HFFc6 (cell line): ENCODE results near the gene TBX2. TPM values are rescaled to one million over a fixed set of nuclear protein-coding genes. Genes with fewer than 3 reads are reported as not detected.

Experiments
- DNase-seq: peaks from one replicate; pipeline ENCODE4 v3.0.0-alpha.2; 2018
- H3K27ac Mint-ChIP-seq: 2 replicates; pipeline ENCODE4 v1.8.0; 2020; ENCODE audit warnings: mild to moderate bottlenecking, mixed read lengths
- H3K27me3 Mint-ChIP-seq: 2 replicates; pipeline ENCODE4 v1.8.0; 2021; ENCODE audit warnings: mild to moderate bottlenecking, moderate library complexity, mixed read lengths; ENCODE audit not compliant: insufficient read depth
- H3K36me3 Mint-ChIP-seq: 2 replicates; pipeline ENCODE4 v1.8.0; 2021; ENCODE audit warnings: low read depth, mixed read lengths
- H3K4me1 Mint-ChIP-seq: 2 replicates; pipeline ENCODE4 v1.8.0; 2020; ENCODE audit warnings: low read depth, mixed read lengths
- H3K4me3 Mint-ChIP-seq: 2 replicates; pipeline ENCODE4 v1.8.0; 2020; ENCODE audit warnings: mild to moderate bottlenecking, moderate library complexity, mixed read lengths
- H3K9me3 Mint-ChIP-seq: 2 replicates; pipeline ENCODE4 v1.8.0; 2020; ENCODE audit warnings: mild to moderate bottlenecking, mixed read lengths
- CTCF ChIP-seq: fragments of 200-600 bp; sonication (generic); IDR thresholded peaks from 2 replicates; pipeline ENCODE4 v1.5.0; 2021; ENCODE audit warnings: antibody characterized with exemption, mild to moderate bottlenecking
- total RNA-seq, 6 experiments: library from RNA; stranded (reverse); fragmentation: NEBNext Ultra II Directional; extraction: Animal tissue kit (Norgen Biotek cat#: 25700); gene quantifications; 2 replicates in 1 of 6; 3 replicates in 5 of 6; pipeline ENCODE4 v1.2.3, GENCODE V29; 2021

TBX2 gene
- total RNA-seq, 6 experiments from 2014 or later, result 42.3 to 71.4 (median 67.3) TPM

- Mint-ChIP-seq H3K27ac (no peak overlapping the region), H3K27me3 (0 out of 2 replicates have a peak, but pooled peaks cover 5% of the 10 kb centered on the region), H3K4me3 (no peak overlapping the region), H3K36me3 (no peaks in the 10 kb centered on the region), H3K9me3 (no peaks in the 10 kb centered on the region), H3K4me1 (no peaks in the 10 kb centered on the region)
- DNase-seq, result no peak
- TF ChIP-seq CTCF, result no peak
Measured at GRCh38 chr17:61384692-61385576, 14.7 kb upstream of the TBX2 start.

- Mint-ChIP-seq H3K4me3 (no peak overlapping the region), H3K9me3 (no peaks in the 10 kb centered on the region), H3K27me3 (0 out of 2 replicates have a peak, but pooled peaks cover 5% of the 10 kb centered on the region), H3K36me3 (no peaks in the 10 kb centered on the region), H3K4me1 (no peaks in the 10 kb centered on the region), H3K27ac (no peak overlapping the region)
- TF ChIP-seq CTCF, result no peak
- no peak for DNase-seq
Measured at GRCh38 chr17:61385577-61386236, 13.9 kb upstream of the TBX2 start.

GRCh38 chr17:61386251-61386650, 13.4 kb upstream of the TBX2 start:
- no peaks in the 10 kb centered on the region for H3K4me1 Mint-ChIP-seq
- H3K36me3 Mint-ChIP-seq, result no peaks in the 10 kb centered on the region
- no peak for DNase-seq
- no peaks in the 10 kb centered on the region for H3K9me3 Mint-ChIP-seq
- TF ChIP-seq CTCF, result no peak
- H3K27ac Mint-ChIP-seq, result no peak overlapping the region
- H3K27me3 Mint-ChIP-seq, result 0 out of 2 replicates have a peak, but pooled peaks cover 5% of the 10 kb centered on the region
- H3K4me3 Mint-ChIP-seq, result no peak overlapping the region

GRCh38 chr17:61387011-61387410, 12.6 kb upstream of the TBX2 start:
- no peaks in the 10 kb centered on the region for H3K4me1 Mint-ChIP-seq
- H3K9me3 Mint-ChIP-seq, result no peaks in the 10 kb centered on the region
- TF ChIP-seq CTCF, result no peak

GRCh38 chr17:61387511-61388305, 11.9 kb upstream of the TBX2 start:
- Mint-ChIP-seq H3K4me3 (no peak overlapping the region), H3K9me3 (no peaks in the 10 kb centered on the region), H3K27me3 (0 out of 2 replicates have a peak, but pooled peaks cover 1% of the 10 kb centered on the region), H3K27ac (no peak overlapping the region), H3K4me1 (no peaks in the 10 kb centered on the region), H3K36me3 (no peaks in the 10 kb centered on the region)
- no peak for TF ChIP-seq CTCF
- DNase-seq, result no peak

More at GRCh38 chr17:61387011-61387410, 12.6 kb upstream of the TBX2 start:
- Mint-ChIP-seq H3K27ac (no peak overlapping the region), H3K27me3 (0 out of 2 replicates have a peak, but pooled peaks cover 1% of the 10 kb centered on the region), H3K4me3 (no peak overlapping the region), H3K36me3 (no peaks in the 10 kb centered on the region)
- no peak for DNase-seq
